HG03135 (cell line): Measurements from ENCODE around the gene TPP1.
A peak's percentile ranks its signal among the peaks of the same experiment; 100 is the strongest.

Source experiments
- ATAC-seq: cut with Tn5 transposase; IDR thresholded peaks from one replicate; pipeline ENCODE4 v1.9.1; 2021; ENCODE audit warnings: mild to moderate bottlenecking, moderate library complexity; ENCODE audit not compliant: unreplicated experiment

Gene TPP1

DNA sequence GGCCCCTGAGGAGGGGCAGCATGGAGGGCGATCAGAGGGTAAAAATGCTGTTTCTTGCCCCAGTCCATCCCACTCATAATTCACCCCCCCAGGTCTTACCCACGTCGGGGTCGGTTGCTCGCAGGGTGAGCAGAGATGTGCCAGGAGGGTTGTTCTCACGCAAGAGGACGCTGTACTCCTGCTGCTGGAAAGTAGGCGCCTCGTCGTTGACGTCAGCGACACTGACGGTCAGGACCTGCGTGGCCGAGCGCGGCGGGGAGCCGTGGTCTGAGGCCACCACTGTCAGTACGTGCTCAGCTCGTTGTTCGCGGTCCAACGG, 10.3 kb upstream of the TPP1 start:
- ATAC-seq: no peak

DNA sequence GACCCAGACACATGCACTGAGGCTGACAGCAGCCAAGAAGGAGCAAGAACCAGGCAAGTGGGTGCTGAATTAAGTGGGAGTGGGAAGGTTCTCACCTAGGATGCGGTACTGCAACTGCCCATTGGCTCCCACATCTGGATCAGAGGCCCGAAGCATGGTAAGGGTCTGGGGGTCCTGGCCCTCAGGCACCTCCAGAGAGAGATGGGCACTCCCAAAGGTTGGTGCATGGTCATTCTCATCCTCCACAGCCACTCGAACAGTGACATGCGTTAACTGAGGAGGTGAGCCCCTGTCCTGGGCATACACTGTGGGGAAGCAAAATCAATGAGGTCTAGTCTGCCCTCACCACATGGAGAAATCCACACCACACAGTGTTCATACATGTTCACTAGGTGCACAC, 9.3 kb upstream of the TPP1 start:
- no peak for ATAC-seq

DNA sequence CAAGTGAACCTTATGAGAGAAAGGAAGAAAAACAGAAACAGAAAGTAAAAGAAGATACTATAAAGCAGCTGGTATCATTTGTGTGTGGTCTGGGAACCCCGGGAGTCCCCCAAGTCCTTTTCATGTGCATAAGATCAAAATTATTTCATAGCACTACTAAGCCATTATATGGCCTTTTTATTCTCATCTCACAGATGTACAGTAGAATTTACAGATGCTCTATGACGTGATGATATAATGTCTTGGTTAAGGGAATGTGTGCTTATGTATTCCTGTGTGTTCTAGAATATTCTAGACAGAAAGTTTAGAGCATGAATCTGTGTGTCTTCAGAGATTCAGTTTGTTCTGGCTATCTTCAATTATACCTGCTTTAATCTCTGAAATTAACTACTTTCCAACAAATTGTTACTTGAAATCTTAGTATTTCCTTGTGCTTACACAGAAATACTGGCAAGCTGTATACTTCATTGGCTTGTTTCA, 8.6 kb upstream of the TPP1 start:
- ATAC-seq: peak; percentile 80

DNA sequence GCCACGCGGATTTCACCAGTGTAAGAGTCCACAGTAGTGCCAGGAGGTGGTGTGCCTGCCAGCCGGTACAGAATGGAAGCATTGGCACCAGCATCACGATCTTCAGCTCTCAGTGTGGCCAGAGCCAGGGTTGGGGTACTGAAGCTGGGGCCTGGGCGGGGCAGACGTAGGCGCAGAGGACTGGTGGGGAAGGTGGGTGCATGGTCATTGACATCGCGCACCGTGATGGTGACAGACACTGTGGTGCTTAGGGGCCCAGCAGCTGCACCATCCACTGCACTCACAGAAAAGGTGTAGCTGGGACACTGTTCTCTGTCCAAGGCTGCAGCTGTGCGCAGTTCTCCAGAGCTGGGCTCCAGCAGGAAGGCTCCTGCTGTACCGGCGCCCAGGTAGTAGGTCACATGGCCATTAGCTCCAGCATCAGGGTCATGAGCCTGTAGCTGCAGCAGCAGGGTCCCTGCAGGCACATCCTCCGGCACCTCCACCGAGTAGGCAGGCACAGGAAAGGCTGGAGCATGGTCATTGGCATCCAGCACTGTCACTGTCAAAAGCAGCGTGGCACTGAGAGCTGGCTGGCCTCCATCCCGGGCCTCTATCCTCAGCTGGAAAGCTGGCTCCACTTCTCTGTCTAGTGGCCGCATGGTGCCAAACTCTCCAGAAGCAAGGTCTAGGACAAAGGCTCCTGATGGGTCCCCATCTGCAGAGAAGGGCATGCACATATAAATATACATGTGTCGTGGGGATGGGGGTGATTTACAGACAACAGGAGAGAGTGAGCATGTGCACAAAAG, 7.9 kb upstream of the TPP1 start:
- ATAC-seq: no peak

DNA sequence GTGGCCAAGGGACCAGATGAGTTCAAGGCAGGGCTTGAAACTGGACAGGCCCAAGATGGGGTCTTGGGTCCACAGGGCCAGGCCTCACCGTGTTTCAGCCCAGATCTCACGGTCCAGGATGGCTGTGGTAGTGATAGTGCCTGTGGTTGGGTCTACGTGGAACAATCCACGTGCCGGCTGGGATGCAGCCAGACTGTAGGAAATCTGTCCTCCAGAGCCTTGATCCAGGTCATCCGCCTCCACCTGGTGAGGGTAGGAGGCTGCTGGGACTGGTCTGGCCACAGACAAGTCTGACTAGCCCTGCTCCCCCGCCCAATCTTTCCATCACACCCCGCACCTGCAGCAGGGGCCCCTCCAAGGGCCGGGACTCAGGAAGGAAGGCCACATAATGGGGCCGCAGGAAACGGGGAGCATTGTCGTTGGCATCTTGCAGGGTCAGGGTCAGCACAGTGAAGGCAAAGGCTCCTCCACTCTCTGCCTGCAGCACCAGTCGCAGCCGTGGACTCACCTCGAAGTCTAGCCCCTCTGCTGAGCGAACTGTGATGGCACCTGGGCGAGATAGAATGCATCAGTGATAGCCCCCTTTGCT, 6.7 kb upstream of the TPP1 start:
- no peak for ATAC-seq

DNA sequence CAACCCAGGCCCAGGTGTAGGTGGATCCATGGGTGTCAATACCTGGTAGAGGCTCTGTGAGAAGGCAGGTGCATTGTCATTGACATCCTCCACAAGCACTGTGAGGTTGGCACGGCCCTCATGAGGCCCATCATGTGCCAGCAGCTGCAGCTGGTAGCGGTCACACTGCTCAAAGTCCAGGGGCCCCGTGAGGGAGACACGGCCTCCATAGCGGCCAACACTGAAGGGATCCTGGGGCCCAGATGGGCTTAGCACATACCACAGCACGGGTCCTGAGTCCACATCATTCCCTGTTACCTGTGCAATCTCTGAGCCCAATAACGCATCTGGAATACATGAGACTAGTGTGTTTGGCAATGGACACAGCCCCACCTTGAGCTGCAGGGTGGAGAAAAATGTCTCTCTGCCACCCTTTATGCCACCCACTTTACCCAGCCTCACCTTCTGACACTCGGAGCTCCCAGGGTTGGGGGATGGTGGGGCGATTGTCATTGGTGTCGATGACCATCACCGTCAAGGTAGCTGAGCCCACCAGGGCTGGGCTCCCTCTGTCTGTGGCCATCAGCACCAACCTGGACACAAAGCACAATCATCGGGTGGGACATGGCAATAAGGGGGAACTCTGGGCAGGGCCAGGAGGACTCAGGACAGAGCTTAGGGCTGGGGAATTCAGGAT, 6.1 kb upstream of the TPP1 start:
- ATAC-seq: no peak

DNA sequence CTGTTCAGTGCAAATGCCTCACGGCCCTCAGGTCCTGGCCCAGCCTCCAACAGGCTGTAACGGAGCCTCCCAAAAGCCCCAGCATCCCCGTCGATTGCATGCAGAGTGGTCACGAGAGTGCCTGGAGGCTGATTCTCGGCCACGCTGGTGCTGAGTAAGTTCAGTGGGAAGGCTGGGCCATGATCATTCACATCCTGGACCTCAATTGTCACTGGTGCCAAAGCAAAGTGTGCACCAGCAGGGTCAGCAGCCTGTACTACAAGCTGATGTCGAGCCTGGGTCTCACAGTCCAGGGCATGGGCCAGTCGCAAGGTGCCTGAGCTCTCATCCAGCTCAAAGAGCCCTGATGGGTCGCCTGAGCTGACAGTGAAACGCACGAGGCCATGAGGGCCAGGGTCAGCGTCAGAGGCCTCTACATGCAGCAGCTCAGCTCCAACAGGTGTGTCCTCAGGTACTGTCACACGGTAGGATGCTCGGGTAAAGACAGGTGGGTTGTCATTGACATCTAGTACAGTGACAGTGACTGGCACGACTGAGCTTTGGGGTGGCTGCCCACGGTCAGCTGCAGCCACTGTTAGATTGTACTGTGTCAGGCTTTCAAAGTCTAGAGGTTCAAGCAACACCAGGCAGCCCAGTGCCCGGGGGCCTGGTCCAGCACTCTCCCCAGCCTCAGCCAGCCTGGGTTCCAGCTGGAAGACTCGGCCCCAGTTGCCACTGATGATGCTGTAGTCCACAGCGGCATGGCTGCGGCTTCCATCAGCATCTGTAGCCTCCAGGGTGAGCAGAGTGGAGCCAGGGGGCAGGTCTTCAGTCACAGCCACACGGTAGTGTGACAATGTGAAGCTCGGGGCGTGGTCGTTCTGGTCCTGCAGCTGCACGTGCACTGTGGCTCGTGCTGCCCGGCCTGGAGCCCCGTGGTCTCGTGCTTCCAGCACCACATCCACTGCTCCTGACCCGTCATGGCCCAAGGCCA, 4.5 kb upstream of the TPP1 start:
- no peak for ATAC-seq

DNA sequence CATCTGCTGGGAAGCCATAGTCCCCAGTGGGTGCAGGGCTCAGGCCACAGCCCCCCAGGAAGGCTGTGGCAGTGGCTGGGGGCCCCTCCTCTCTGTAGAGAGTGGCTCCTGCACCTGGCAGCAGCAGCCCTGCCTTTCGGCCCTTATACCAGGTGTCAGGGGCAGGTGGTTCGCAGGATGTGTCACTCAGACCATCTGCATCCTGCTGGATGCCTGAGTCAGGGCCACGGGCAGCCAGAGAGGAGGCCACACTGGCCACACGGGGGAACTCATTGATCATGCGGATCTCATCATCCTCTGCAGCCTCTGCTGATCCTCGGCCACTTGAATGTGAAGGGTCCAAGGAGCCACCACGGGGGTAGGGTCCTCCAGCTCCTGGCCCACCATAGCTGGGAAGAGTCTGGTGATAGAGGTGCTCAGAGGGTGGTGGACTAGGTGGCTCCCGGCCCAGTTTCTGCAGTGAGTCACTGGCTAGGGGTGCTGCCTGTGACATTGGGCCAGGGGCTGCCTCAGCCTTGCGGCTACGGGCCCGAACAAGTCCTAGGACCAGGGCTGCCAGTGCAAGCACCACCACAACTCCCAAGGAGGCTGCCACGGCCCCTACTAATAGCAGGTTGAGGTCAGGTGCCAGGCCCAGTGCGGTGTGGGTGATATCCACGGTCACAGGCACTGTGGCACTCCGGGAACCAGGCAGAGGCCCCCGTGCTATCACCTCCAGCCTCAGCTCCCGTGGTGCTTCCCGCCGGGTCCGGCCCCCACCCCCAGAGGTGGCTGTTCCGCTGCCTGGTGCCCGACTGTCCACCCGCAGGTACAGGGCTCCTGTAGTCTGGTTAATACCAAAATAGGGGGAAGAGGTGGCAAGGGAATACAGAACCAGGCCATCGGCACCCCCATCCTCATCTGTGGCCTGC, 3.3 kb upstream of the TPP1 start:
- ATAC-seq: no peak

DNA sequence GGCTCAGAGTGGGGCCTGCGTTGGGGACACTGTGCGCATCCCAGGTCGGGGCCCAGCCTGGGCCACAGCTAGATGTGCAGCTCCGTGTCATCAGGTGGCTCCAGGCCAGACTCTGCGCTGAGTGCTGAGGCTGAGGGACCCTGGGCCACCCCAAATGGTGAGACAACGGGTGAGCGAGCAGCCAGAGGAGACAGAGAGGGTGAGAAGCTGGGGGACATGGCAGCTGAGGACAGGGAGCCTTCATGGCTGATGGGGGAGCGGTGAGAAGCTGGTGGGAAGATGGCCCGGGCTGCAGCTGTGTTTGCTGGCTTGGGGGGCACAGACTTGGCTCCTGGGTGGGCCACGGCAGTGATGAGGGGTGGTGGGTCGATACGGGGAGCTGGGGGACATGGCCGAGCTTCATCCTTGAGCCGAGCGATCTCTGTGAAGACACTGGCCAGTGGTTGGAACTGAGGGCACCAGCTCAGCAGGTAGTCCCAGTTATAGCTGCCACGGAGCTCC, 2.5 kb upstream of the TPP1 start:
- no peak for ATAC-seq

DNA sequence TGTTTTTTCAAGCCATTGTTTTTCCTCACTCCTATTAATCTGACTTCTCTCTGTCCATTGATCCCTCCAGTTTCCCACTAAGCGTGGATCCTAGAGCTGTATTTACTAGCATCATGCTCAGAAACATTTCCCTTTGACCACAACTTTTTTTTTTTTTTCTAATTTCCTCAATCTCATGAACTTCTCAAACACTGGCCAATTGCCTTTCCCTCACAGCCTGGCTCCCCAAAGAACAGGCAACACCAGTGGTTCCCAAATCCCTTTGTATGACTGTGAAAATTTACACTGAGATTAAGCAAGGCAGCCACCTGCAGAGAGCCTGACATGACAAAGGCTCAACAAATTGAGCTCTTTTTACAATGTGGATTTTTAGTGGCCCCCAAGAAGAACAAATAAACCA, 1.4 kb upstream of the TPP1 start:
- no peak for ATAC-seq

DNA sequence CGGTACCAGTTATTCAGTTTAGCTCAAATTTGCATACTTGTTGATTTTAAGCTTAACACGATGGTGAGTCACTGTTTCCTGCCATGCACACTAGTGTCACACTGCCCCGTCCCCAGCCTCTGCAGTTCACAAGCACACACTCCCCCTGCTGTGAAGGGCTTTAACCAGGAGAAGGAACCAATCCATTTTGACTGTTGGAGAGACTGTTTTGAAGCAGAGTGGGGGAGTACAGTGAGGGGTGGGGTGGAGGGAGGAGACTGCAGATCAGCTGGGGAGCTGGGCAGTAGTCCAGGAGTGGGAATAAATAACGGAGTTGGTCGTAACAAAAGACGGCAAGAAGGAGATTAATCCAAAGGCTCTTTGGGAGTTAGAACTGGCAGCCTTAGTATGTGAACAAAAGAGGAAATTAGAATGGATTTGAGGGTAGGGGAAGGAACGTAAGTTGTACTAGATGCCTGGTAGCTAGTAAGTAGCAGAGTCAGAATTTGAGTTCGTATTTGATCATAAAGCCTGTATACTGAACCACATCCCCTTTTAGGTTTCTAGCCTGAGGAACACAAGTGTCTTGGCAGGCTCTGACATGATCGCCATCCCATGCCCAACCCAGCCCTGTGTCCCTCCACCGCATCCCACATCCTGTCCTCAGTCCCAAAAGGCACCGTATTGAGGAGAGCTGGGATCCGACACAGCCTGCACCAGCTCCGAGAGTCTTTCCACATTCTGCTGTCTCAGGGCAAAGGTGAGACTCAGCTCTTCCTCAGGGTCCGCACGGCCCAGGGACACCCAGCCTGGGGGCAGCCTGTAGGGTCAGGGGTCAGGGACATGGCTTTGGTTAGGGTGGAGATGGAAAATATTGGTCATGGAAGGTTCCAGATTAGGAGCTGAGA, 862 bp downstream of the TPP1 start:
- ATAC-seq: peak; percentile 20

DNA sequence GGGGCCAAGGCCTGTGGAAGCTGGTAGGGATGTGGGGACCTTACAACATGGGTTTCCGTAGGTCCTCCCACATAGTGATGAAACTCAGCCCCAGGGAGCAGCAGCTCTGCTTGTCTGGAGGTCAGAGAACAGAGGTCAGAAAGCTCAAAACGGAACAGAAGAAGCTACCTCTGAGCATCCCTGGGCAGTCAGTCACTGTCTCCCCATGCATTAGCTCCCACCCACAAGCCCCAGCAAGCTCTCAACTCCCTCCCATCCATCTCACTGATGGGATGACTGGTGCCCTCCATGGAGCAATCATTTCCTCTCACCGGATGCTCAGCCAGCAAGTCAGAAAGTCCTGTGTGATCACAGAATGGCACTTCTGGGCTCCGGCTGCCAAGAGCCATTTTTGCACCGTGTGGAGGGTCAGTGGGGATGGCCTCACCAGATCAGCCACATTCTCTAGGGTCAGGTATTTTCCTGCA, 1.9 kb downstream of the TPP1 start:
- no peak for ATAC-seq

DNA sequence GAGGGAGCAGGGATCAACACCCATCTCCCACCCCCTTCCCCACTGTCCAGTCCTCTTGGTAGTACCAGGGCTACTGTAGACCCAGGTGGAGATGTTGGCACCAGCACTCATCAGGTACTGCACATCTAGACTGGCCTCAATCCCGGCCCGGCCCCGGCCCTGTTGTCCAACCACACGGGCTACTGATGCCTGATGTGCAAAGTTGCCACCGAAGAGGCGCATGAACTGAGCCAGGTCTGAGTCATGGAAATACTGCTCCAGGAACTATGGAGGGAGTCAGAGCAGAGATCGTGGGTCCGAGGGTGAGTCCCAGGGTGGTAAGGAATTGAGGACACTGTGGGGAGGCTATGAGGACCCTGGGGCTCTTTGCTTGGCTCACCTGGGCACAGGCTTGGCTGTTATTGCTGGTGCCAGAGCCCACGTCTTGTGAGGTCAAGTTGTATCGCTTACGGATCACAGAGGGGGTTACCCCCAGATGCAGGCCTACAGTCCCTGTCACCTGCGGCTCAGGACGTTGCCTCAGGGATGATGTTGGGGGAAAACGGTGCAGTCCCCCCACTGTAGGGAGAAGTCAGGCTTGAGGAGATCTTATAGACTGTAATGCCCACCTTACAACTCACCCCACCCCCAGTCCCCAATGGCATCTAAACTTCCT, 2.5 kb downstream of the TPP1 start:
- ATAC-seq: no peak

DNA sequence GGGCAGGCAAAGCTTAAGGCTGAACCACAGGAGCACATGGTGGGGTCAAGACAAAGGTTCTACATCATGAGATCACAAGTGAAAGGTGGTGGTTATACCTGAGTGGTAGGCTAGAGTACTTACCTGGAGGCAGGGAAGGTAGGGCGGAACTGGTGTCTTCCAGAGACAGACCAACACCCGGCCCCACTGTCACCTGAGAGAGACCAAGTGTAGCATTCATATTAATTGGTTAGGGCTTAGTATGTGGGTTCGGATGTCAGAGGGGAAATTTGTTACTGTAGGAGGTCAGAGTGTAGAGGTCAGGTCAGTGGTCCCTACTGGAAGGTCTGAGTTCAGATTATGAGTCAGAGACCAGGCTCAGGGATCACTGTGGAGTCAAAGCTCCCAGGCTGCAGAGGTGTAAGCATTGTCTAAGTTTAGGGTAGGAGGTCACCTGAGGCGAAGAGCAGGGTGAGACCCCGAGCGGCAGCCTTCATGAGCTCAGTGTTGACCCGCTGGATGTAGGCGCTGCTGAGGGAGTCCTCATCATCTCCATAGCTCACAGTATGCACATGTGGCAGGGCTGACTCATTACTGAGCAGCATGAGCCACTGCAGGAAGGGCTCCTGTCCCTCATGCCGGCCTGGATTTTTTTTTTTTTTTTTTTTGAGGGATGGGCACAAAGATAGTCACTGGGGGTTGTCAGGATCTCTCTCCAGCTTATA, 3.2 kb downstream of the TPP1 start:
- ATAC-seq: no peak

DNA sequence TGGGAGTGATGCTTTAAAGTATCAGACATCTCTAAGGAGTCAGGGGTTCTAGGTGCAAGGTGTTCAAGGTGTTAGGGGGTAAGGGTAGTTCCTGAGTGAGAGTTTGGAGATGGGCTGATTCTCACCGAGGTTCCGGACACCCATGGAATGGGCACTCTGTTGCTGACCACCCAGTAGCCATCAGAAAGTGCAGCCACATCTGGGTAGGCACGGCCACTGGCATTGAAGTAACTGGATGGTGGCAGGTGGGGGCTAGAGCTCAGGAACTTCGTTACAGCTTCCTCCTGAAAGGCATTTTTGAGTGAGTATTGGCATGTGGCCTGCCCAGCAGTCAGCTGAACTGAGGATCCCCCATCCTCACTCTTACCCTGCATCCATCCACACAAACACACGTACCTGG, 4.2 kb downstream of the TPP1 start:
- no peak for ATAC-seq

DNA sequence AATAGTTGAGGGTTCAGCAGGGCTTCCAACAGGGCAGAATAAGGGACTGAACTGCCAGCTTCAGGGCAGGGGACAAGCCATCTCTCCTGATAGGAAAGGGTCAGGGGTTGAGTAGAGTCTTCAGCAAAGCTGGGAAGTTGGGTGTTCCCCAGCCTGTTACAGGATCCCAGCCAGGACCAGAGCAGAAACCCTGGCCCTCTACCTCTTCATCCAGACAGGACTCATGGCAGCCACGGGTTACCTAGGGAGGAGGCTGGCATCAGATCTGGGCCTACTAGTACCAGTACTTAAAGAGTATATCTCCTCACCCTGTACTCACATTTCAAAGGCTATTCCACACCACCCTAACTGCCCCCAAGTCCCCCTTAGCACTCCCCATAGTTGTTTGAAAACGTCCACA, 4.8 kb downstream of the TPP1 start:
- no peak for ATAC-seq

DNA sequence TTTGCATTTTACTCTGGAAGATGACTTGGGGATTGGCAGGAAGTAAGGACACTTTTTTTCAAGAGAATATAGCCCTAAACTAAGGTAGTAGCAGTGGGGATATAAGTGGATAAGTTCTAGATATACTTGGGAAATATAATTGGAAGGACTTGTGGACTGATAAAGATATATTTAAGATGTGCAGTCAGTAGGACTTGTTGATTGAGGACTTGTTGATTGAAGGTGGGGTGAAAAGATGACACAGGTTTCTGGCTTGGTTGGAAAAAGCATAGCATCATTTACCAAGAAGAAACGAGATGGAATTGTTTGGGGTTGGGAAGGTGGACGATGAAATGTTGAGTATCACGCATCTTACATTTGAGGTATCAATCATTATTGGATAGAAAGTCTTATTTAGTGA, 5.7 kb downstream of the TPP1 start:
- no peak for ATAC-seq
